Lower lobe of right lung (tissue), 2 donors: ENCODE data around the gene MXRA8. TPM values are rescaled to one million over a fixed set of nuclear protein-coding genes. Genes with fewer than 3 reads are reported as not detected.

Experiments
- ATAC-seq, 2 donors: fragments of 200-7000 bp; cut with Tn5 transposase; one replicate each; pipeline ENCODE4 v1.9.1; 2020 to 2022; ENCODE audit warnings: mild to moderate bottlenecking in 2 of 2, moderate library complexity in 2 of 2
- DNase-seq: peaks from one replicate; pipeline ENCODE4 v3.0.0-alpha.2; 2020
- H3K27ac ChIP-seq: fragments of 200-600 bp; one replicate; pipeline ENCODE4 v1.8.0; 2022
- H3K27me3 ChIP-seq: fragments of 200-600 bp; one replicate; pipeline ENCODE4 v1.8.0; 2022; ENCODE audit warnings: low read depth
- H3K36me3 ChIP-seq: fragments of 200-600 bp; one replicate; pipeline ENCODE4 v1.8.0; 2022; ENCODE audit warnings: mild to moderate bottlenecking
- H3K4me1 ChIP-seq: fragments of 200-600 bp; one replicate; pipeline ENCODE4 v1.8.0; 2022
- H3K4me3 ChIP-seq: fragments of 200-600 bp; one replicate; pipeline ENCODE4 v1.8.0; 2022; ENCODE audit warnings: mild to moderate bottlenecking
- H3K9me3 ChIP-seq: fragments of 200-600 bp; one replicate; pipeline ENCODE4 v1.8.0; 2022
- CTCF ChIP-seq: fragments of 200-600 bp; IDR thresholded peaks from one replicate; pipeline ENCODE4 v1.8.0; 2022; ENCODE audit warnings: antibody characterized with exemption, mild to moderate bottlenecking
- intact Hi-C: fragments of 100-400 bp; cut with DNase I; formaldehyde crosslinking; loops from one replicate; pipeline ENCODE4 v1.11.0; 2022
- total RNA-seq: library from RNA; stranded (reverse); fragmentation: NEBNext Ultra II Directional; extraction: Animal tissue kit (Norgen Biotek cat#: 25700); gene quantifications from one replicate; pipeline ENCODE4 v1.2.1, GENCODE V29; 2021
- donor health status: DM: no; HTN: yes; CAD: no; lungs with severe emphysema.

MXRA8 gene
- total RNA-seq, 1 donor from 2014 or later, result 39.3 TPM

GRCh38 chr1:1336446-1336845 lies 21.9 kb downstream of the MXRA8 start:
- ATAC-seq (no peak), DNase-seq (no peak)
- Histone ChIP-seq H3K4me3 (no peak overlapping the region), H3K27ac (no peak overlapping the region), H3K27me3 (no peaks in the 10 kb centered on the region), H3K36me3 (peaks cover 46% of the 10 kb centered on the region), H3K4me1 (peaks cover 3% of the 10 kb centered on the region), H3K9me3 (no peaks in the 10 kb centered on the region)
- no peak for TF ChIP-seq CTCF
- intact Hi-C loops, result no loop called here

- H3K4me1 ChIP-seq, result peaks cover 9% of the 10 kb centered on the region
- peaks cover 42% of the 10 kb centered on the region for H3K36me3 ChIP-seq
Measured at GRCh38 chr1:1335792-1336248, 22.5 kb downstream of the MXRA8 start.

GRCh38 chr1:1335283-1335682 lies 23.1 kb downstream of the MXRA8 start:
- Histone ChIP-seq H3K4me1 (peaks cover 14% of the 10 kb centered on the region), H3K27me3 (no peaks in the 10 kb centered on the region), H3K9me3 (no peaks in the 10 kb centered on the region), H3K36me3 (peaks cover 40% of the 10 kb centered on the region), H3K4me3 (no peak overlapping the region), H3K27ac (no peak overlapping the region)
- no peak for DNase-seq
- intact Hi-C loops, result no loop called here
- no peak for TF ChIP-seq CTCF
- no peak for ATAC-seq

More at GRCh38 chr1:1335792-1336248, 22.5 kb downstream of the MXRA8 start:
- Histone ChIP-seq H3K27me3 (no peaks in the 10 kb centered on the region), H3K4me3 (no peak overlapping the region), H3K9me3 (no peaks in the 10 kb centered on the region), H3K27ac (no peak overlapping the region)
- intact Hi-C loops, result no loop called here
- ATAC-seq (no peak), DNase-seq (no peak)
- no peak for TF ChIP-seq CTCF

- DNase-seq, result no peak
Measured at GRCh38 chr1:1334835-1335234, 23.5 kb downstream of the MXRA8 start.

GRCh38 chr1:1333551-1334241 lies 24.7 kb downstream of the MXRA8 start:
- Histone ChIP-seq H3K27me3 (no peaks in the 10 kb centered on the region), H3K36me3 (peaks cover 28% of the 10 kb centered on the region), H3K4me1 (peaks cover 15% of the 10 kb centered on the region), H3K4me3 (no peak overlapping the region), H3K27ac (no peak overlapping the region), H3K9me3 (no peaks in the 10 kb centered on the region)
- TF ChIP-seq CTCF, result no peak
- intact Hi-C loops, result no loop called here
- ATAC-seq (no peak), DNase-seq (no peak)

More at GRCh38 chr1:1334835-1335234, 23.5 kb downstream of the MXRA8 start:
- intact Hi-C loops, result no loop called here
- no peak overlapping the region for H3K4me3 ChIP-seq
- H3K27me3 ChIP-seq, result no peaks in the 10 kb centered on the region
- no peaks in the 10 kb centered on the region for H3K9me3 ChIP-seq
- H3K27ac ChIP-seq, result no peak overlapping the region
- no peak for TF ChIP-seq CTCF
- H3K36me3 ChIP-seq, result peaks cover 36% of the 10 kb centered on the region
- ATAC-seq, result no peak
- H3K4me1 ChIP-seq, result peaks cover 15% of the 10 kb centered on the region
